GM06990 (cell line): ENCODE results near the gene AFF3.

ENCODE experiments used
- DNase-seq: peaks from one replicate; pipeline ENCODE4 v3.0.0-alpha.2; 2011; ENCODE audit not compliant: insufficient read length; ENCODE audit errors: extremely low read depth
- H3K27me3 ChIP-seq: replicated peaks from 2 replicates; pipeline ENCODE4 v1.6.0; 2011; ENCODE audit warnings: low read length; ENCODE audit not compliant: control insufficient read depth, insufficient read depth
- H3K36me3 ChIP-seq: 2 replicates; pipeline ENCODE4 v1.5.1; 2011; ENCODE audit warnings: low read length; ENCODE audit not compliant: control insufficient read depth, insufficient read depth
- H3K4me3 ChIP-seq: replicated peaks from 2 replicates; pipeline ENCODE4 v1.5.1; 2011; ENCODE audit warnings: low read depth, mild to moderate bottlenecking, control low read depth, low read length
- TF ChIP-seq, protein P1 (sequence below): IDR thresholded peaks from 2 replicates; pipeline ENCODE4 v1.5.1; 2011; ENCODE audit warnings: low read length, control low read depth, mild to moderate bottlenecking, inconsistent platforms; ENCODE audit not compliant: insufficient read depth, poor library complexity, severe bottlenecking

Gene AFF3

DNA sequence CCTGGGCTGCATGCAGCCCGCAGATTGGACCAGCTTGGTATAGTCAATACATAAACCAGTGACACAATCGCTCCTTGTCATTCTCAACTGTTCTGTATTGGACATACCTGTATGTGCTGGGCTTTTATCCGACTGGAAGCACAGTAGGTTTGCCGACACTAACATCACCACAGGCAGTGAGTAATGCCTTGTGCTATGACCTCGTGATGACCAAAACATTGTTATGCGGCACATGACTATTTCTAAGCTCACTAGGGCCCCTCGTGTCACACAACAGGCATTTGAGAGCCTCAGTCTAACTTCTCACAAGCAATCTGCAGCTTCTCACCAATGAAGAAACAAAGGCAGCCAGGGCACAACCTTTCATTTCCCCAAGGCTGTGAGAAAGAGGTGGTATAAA is 320.8 kb downstream of the AFF3 start:
- Histone ChIP-seq H3K27me3 (no peaks in the 10 kb centered on the region; the same call in 1 of the 2 replicates), H3K4me3 (no peak overlapping the region), H3K36me3 (no peaks in the 10 kb centered on the region)
- DNase-seq: no peak
- TF ChIP-seq, protein P1, sequence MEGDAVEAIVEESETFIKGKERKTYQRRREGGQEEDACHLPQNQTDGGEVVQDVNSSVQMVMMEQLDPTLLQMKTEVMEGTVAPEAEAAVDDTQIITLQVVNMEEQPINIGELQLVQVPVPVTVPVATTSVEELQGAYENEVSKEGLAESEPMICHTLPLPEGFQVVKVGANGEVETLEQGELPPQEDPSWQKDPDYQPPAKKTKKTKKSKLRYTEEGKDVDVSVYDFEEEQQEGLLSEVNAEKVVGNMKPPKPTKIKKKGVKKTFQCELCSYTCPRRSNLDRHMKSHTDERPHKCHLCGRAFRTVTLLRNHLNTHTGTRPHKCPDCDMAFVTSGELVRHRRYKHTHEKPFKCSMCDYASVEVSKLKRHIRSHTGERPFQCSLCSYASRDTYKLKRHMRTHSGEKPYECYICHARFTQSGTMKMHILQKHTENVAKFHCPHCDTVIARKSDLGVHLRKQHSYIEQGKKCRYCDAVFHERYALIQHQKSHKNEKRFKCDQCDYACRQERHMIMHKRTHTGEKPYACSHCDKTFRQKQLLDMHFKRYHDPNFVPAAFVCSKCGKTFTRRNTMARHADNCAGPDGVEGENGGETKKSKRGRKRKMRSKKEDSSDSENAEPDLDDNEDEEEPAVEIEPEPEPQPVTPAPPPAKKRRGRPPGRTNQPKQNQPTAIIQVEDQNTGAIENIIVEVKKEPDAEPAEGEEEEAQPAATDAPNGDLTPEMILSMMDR: no peak

DNA sequence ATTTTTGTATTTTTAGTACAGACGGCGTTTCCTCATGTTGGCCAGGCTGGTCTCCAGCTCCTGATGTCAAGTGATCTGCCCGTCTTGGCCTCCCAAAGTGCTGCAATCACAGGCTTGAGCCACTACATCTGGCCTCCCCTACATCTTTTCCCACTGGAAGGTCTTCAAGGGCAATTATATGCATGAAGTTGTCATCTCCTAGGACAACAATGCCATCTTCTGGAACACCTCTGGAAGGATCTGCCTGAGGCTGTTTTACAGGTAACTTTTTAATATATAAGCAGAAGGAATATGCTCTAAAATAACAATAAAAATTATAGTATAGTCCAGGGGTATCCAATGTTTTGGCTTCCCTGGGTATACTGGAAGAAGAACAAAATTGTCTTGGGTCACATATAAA is 321.4 kb downstream of the AFF3 start:
- Histone ChIP-seq H3K27me3 (no peaks in the 10 kb centered on the region), H3K4me3 (no peak overlapping the region), H3K36me3 (no peaks in the 10 kb centered on the region)
- DNase-seq: no peak
- TF ChIP-seq, protein P1: no peak

DNA sequence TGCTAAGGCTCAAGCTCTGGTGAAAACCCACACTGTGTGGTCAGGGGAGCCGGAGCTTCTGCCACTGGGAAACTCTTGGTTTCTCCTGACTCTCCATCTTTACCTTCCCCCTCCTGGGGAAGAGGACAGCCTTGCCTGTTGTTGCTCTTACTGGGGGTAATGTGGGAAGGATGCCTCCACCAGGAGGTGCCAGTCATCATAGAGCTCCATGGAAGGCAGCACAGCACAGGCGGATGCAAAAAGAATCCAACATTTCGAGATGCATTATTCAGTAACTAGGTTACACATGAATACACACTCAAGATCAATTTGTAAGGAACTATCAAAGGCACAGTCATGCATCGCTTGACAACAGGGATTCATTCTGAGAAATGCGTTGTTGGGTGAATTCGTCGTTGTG is 322.6 kb downstream of the AFF3 start:
- Histone ChIP-seq H3K4me3 (no peak overlapping the region), H3K36me3 (no peaks in the 10 kb centered on the region), H3K27me3 (no peaks in the 10 kb centered on the region)
- TF ChIP-seq, protein P1: no peak
- DNase-seq: no peak

DNA sequence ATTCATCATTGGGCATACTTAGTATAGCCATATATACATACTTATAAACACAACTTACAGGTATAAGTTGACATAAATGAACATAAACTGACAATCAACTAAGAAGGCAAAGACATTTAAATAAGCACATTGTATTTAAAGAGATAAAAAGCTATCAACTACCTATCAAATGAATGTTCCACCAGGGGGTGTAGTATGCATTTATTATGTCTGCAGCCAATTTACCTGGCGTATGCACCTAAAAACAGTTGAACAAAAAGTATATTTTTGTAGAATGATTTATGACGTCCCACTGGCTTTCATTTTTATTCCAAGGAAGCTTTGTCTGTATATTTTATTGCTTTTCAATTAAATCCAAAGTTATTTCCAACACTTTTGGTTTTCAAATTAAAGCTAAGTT is 323.5 kb downstream of the AFF3 start:
- no peaks in the 10 kb centered on the region for H3K36me3 ChIP-seq
- TF ChIP-seq, protein P1: no peak
- no peak for DNase-seq
- no peaks in the 10 kb centered on the region for H3K27me3 ChIP-seq
- H3K4me3 ChIP-seq: no peak overlapping the region

DNA sequence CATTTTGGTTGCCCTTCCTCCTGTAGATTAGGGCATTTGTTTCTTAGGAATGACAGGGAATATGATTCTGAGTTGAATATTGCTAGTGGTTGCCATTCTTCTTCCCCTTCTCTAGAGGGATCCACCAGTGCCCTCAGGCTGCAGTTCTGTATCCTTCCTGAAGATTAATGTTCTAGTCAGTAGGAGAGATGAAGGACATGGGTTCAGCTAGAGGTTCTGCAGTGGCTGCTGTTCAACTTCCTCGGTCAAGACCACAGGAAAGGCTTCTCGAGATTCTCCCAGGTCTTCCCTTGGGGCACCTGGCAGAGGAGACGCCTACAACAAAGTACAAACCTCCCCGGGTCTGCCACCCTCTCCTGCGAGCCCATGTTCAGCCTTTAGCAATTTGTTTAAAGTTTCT is 325.5 kb downstream of the AFF3 start:
- no peak for DNase-seq
- no peaks in the 10 kb centered on the region; the same call in 1 of the 2 replicates for H3K27me3 ChIP-seq
- no peaks in the 10 kb centered on the region for H3K36me3 ChIP-seq
- TF ChIP-seq, protein P1: no peak
- H3K4me3 ChIP-seq: no peak overlapping the region

DNA sequence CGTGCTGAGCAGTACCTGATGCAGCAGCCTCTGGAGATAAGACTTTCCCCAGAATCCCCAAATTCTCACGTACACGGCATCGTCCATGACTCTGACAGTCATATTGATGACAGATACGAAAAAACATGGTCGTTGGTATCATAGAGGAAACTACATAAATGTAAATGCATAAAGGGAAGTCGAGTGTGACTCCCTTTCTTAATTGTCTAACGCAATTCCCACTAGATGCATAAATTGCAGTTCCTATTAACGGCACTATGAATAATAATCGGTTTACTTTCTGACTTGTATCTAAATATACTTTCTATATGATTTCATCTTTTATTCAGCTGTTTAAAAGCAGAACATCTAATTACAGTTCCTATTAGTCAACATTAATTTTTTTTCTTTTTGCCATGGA is 330.0 kb downstream of the AFF3 start:
- no peak for DNase-seq
- Histone ChIP-seq H3K4me3 (no peak overlapping the region), H3K27me3 (no peaks in the 10 kb centered on the region; the same call in 1 of the 2 replicates), H3K36me3 (no peaks in the 10 kb centered on the region)
- TF ChIP-seq, protein P1: no peak
